Activated naive CD4-positive, alpha-beta T cell treated with anti-CD3 and anti-CD28 coated beads, Interleukin-2, amount 50 U/mL, for 24 hours (primary cell): ENCODE results near the gene CHTF18.
"Not testable (repeated sequence)": the region's sequence is repeated elsewhere in the genome, so short reads cannot be mapped to it uniquely, and the experiment has no call there.

Source experiments
- H3K27ac Mint-ChIP-seq: one replicate; pipeline ENCODE4 v1.8.0; 2021; ENCODE audit warnings: mild to moderate bottlenecking, mixed read lengths
- H3K27me3 Mint-ChIP-seq: one replicate; pipeline ENCODE4 v1.8.0; 2021; ENCODE audit warnings: mixed read lengths
- H3K36me3 Mint-ChIP-seq: one replicate; pipeline ENCODE4 v1.8.0; 2021; ENCODE audit warnings: mixed read lengths
- H3K4me1 Mint-ChIP-seq: one replicate; pipeline ENCODE4 v1.8.0; 2021; ENCODE audit warnings: mixed read lengths
- H3K4me3 Mint-ChIP-seq: one replicate; pipeline ENCODE4 v1.8.0; 2021; ENCODE audit warnings: mild to moderate bottlenecking, mixed read lengths
- H3K9me3 Mint-ChIP-seq: one replicate; pipeline ENCODE4 v1.8.0; 2021; ENCODE audit warnings: mixed read lengths

The CHTF18 gene

DNA sequence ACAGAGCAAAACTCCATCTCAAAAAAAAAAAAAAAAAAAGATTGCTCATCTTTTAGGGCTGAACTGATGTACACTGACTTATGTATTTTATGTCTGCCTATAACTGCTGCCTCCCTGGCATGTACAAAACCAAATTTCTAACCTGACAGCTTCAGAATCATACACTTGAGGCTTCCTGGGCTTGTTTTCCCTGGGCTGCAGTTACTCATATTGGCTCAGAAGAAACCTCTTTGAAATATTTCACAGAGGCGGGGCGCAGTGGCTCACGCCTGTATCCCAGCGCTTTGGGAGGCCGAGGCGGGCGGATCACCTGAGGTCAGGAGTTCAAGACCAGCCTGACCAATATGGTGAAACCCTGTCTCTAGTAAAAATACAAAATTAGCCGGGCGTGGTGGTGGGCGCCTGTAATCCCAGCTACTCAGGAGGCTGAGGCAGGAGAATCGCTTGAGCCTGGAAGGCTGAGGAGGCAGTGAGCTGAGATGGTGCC, 34.3 kb upstream of the CHTF18 start:
- not testable (repeated sequence) for H3K36me3 Mint-ChIP-seq, H3K4me1 Mint-ChIP-seq, H3K4me3 Mint-ChIP-seq, H3K9me3 Mint-ChIP-seq, H3K27me3 Mint-ChIP-seq, H3K27ac Mint-ChIP-seq

DNA sequence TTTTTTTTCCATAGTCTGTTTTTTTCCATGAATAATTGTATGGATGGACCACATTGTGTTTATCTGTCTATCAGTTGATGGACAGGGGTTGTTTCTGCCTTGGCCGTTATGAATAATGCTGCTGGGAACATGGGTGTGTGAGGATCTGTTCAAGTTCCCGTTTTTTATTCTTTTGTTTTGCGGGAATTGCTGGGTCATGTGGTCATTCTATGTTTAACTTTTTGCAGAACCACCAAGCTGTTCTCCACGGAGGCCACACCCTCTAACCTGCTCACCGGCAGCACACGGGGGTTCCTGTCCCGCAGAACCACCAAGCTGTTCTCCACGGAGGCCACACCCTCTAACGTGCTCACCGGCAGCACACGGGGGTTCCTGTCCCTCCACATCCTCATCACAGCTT, 33.8 kb upstream of the CHTF18 start:
- H3K36me3 Mint-ChIP-seq: no peaks in the 10 kb centered on the region
- no peak overlapping the region for H3K27ac Mint-ChIP-seq
- H3K27me3 Mint-ChIP-seq: no peaks in the 10 kb centered on the region
- no peaks in the 10 kb centered on the region for H3K9me3 Mint-ChIP-seq
- no peak overlapping the region for H3K4me3 Mint-ChIP-seq
- H3K4me1 Mint-ChIP-seq: no peaks in the 10 kb centered on the region

DNA sequence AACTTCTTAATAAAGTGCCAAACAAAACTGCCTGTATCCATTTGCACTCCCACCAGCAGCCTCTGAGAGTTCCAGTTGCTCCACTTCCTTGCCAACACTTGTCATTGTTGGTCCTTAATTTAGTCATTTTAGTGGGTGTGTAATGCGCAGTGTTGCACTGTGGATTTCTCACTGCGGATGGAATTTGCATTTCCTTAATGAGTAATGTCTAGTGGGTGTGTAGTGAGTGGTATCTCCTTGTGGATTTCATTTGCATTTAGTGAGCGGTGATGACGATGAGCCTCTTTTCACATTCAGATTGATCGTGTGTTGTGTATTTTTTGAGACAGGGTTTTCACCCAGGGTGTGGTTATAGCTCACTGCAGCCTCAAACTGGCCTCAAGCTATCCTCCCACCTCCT, 32.0 kb upstream of the CHTF18 start:
- no peaks in the 10 kb centered on the region for H3K27me3 Mint-ChIP-seq
- no peaks in the 10 kb centered on the region for H3K36me3 Mint-ChIP-seq
- H3K9me3 Mint-ChIP-seq: no peaks in the 10 kb centered on the region
- no peaks in the 10 kb centered on the region for H3K4me1 Mint-ChIP-seq
- no peak overlapping the region for H3K4me3 Mint-ChIP-seq
- peak overlapping the region; percentile 66 for H3K27ac Mint-ChIP-seq

DNA sequence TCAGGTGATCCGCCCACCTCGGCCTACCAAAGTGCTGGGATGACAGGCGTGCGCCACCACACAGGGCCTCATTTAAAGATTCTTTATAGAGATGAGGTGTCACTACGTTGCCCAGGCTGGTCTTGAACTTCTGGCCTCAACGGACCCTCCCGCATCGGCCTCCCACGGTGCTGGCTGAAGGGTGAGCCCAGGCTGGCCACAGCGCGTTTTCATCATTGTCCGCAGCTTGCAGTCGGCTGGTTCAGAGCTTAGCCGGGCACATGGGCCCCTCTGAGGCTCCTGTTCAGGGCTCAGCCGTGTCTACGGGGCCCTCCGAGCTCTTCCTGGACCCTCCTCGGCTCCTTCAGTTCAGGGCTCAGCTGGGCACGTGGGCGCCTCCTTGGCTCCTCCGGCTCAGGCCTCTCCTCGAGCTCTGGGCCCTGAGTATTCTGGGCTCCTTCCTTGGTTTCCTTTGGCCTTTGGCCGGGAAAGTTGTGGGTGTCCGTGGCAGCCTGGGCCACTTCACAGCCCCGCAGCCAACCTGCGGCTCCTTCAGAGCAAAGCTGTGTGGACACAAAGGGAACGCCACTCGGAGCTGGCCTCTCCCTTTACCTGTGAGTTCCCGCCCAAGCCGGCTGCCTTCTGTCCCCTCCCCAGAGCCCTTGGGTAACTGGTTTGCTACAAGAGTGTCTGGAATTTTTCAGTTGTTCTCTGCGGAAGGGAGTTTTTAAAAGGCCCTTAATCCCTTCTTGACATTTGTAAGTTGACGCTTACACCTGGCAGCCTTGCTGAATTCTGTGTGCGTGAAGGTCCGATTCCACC, 29.1 kb upstream of the CHTF18 start:
- Mint-ChIP-seq H3K36me3 (no peaks in the 10 kb centered on the region), H3K4me1 (no peaks in the 10 kb centered on the region), H3K4me3 (no peak overlapping the region), H3K27me3 (no peaks in the 10 kb centered on the region), H3K9me3 (no peaks in the 10 kb centered on the region), H3K27ac (peak overlapping the region; percentile 17)

DNA sequence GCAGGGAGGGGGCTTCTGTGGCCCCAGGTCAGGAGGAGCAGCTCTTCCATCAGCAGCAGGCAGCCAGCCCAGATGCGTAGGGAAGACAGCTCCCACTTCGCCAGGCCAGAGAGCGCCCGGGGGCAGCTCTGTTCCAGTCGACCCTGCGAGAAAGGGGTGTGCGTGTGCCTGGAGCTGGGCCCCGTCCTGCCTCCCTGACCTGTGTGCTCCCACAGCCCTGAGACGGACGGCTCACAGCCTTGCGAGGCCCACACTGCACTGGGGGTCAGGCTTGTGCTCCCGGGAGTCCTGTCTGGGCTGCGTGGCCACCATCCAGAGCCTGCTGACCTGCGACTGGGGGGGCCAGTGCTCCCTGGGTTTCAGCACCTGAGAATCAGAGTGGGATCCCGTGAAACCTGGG, 28.4 kb upstream of the CHTF18 start:
- Mint-ChIP-seq H3K4me3 (no peak overlapping the region), H3K9me3 (no peaks in the 10 kb centered on the region), H3K4me1 (no peaks in the 10 kb centered on the region), H3K27me3 (no peaks in the 10 kb centered on the region), H3K27ac (no peak overlapping the region), H3K36me3 (no peaks in the 10 kb centered on the region)

DNA sequence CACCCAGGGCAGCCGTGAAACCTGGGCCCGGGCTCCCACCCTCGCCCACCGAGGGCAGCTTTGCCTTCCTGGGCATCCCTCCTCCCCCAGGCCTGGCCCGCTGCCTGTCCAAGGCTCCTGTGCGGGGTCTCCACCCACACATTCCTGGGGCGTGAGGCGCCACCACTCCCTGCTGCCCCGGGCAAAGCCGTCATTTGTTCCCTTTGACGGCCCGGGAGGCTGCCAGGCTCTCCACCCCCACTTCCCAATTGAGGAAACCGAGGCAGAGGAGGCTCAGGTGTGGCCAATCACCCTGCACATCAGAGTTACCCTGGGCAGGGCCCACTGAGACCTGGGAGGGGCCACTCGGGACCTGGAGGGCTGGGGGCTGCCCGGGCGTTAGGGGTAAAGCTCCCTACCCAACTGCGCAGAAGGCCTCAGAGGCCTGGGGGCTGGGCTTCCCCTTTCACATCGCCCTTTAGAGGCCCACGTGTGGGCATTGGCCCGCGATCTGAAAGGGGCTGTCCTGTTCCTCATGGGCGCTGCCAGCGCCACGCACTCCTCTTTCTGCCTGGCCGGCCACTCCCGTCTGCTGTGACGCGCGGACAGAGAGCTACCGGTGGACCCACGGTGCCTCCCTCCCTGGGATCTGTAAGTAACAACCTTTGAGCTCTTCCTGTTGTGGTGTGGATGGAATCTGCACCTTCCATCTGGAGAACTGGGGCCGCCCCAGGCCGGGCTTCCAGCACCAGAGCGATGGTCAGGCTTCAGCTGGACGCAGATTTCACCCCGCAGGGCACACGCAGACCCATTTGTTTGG, 27.7 kb upstream of the CHTF18 start, which contains the start of gene MSLN:
MSLN (plus strand) TSS at position 190 of the 799 bp plus-strand sequence. CDS start 1,947 bp downstream, outside the sequence.
- H3K36me3 Mint-ChIP-seq: no peaks in the 10 kb centered on the region
- H3K9me3 Mint-ChIP-seq: no peaks in the 10 kb centered on the region
- H3K27me3 Mint-ChIP-seq: no peaks in the 10 kb centered on the region
- H3K4me3 Mint-ChIP-seq: no peak within 1 kb of the TSS
- no peaks in the 10 kb centered on the region for H3K4me1 Mint-ChIP-seq
- H3K27ac Mint-ChIP-seq: peak within 1 kb of the TSS; percentile 23

DNA sequence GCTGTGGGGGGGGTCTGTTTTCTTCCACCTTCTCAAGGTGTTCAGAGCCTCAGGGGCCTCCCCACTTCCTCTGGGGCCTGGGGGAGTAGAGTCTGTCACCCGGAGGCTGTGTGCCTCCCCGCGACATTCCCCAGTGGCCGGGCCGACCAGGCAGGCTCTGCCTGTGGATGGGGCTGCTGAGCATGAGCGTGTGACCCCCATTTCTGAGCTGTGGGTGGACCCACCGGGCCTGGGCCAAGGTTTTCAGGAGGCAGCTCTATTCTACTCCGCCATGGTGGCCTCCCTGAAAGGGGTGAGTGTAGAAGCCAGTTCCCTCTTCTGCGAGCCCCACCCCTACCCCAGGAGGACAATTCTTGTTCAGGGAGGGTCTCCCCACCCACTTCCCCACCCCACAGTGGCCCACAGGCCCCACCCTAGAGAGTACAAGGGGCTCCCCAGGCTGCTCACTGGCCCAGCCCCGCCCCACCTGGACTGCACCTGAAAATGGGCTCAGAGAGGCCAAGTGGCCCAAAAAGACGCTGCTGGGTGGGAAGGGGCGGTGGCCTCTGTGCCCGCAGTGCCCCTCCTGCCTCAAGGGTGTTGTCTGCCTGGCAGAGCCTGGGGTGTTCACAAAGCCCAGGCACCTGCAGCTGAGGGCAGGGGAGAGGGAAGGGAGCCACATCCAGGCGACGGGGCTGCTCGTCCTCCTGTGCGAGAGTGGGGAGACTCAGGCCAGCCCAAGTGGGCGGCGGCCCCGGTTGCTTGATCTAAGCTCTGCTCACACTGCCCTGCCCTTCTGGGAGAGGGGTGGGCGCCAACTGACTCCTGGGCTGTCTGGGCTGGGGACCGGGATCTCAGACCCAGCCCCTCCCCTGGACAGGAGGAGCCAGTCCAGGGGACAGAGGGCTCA, 26.6 kb upstream of the CHTF18 start:
- no peak overlapping the region for H3K27ac Mint-ChIP-seq
- no peaks in the 10 kb centered on the region for H3K27me3 Mint-ChIP-seq
- H3K4me3 Mint-ChIP-seq: no peak overlapping the region
- H3K4me1 Mint-ChIP-seq: no peaks in the 10 kb centered on the region
- H3K36me3 Mint-ChIP-seq: no peaks in the 10 kb centered on the region
- H3K9me3 Mint-ChIP-seq: no peaks in the 10 kb centered on the region

DNA sequence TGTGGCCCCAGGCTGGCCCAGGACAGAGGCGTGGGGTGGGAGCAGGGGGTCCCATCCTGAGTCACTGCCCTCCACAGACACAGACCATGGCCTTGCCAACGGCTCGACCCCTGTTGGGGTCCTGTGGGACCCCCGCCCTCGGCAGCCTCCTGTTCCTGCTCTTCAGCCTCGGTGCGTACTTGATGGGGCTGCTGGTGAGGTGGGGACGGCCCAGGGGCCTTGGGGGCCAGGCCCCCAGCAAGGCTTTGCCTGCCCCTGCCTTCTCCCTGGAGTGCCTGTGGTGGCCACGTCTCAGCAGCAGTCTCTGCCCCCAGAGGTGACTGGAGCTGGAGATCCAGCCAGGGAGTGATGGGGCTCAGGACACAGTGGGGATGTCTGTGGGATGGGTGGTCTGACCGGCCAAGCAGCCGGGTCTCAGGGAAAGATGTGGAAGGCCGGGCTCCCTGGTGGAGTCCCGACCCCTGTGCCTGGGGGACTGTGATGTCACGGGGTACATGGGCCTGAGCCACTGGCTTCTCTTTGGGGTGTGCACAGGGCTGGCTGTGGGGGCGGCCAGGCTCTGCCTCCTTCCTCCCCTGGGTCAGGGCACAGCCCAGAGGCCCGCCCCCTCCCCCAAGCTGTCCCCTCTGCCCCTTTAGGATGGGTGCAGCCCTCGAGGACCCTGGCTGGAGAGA, 25.7 kb upstream of the CHTF18 start:
- Mint-ChIP-seq H3K27me3 (no peaks in the 10 kb centered on the region), H3K4me1 (no peaks in the 10 kb centered on the region), H3K9me3 (no peaks in the 10 kb centered on the region), H3K27ac (no peak overlapping the region), H3K4me3 (no peak overlapping the region), H3K36me3 (no peaks in the 10 kb centered on the region)

DNA sequence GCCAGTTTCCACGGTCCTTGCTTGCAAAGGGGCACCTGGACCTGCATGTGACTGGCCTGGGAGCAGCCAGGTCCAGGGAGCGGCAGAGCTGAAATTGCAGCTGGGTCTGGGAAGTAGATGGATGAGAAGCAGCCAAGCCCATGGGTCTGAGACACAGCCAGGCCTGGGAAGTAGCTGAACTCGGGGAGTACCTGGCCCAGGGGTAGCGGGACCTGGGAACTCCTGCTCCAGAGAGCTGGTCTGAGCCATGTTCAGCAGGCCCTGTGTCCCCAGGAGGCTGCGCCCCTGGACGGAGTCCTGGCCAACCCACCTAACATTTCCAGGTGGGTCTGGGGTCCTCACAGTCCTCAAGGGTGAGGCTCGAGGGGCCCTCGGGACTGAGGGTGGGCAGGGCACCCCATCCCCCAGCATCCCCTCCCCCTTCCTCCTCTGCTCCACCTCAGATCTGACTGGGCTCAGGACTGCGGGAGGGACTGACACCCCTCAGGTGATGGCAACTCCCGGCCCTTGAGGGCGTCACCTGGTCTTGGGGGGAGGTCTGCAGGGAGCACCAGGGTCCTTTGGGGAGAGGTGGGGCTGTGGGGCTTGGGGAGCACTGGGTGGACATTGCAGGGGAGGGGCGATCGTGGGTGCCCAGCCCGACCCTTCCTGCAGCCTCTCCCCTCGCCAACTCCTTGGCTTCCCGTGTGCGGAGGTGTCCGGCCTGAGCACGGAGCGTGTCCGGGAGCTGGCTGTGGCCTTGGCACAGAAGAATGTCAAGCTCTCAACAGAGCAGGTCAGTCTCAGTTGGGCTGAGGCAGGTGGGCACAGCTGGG, 24.8 kb upstream of the CHTF18 start:
- no peaks in the 10 kb centered on the region for H3K4me1 Mint-ChIP-seq
- no peaks in the 10 kb centered on the region for H3K36me3 Mint-ChIP-seq
- H3K9me3 Mint-ChIP-seq: no peaks in the 10 kb centered on the region
- no peaks in the 10 kb centered on the region for H3K27me3 Mint-ChIP-seq
- no peak overlapping the region for H3K4me3 Mint-ChIP-seq
- no peak overlapping the region for H3K27ac Mint-ChIP-seq

DNA sequence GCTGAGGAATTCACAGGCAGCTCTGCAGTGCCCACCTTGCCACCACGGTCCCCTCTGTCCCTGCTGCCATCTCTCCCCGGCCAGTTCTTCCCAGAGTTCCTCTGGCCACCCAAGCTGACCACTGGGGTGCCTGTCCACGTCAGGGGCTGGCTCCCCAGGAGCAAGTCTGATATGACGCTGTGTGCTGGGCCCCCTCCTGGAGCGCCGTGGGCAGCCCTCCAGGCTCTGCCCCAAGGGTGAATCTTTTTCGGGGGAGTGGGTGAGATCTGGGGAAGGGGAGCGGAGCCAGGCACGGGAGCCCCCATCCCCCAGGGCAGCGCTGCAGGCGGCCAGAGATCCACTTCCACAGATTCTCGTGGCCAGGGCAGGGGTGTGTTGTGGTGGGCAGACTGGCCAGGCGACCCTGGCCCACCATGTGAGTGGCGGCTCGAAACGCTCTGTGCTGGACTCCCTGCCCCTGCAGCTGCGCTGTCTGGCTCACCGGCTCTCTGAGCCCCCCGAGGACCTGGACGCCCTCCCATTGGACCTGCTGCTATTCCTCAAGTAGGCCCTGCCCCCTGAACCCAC, 24.2 kb upstream of the CHTF18 start:
- Mint-ChIP-seq H3K9me3 (no peaks in the 10 kb centered on the region), H3K27me3 (no peaks in the 10 kb centered on the region), H3K27ac (no peak overlapping the region), H3K4me3 (no peak overlapping the region), H3K4me1 (no peaks in the 10 kb centered on the region), H3K36me3 (no peaks in the 10 kb centered on the region)

DNA sequence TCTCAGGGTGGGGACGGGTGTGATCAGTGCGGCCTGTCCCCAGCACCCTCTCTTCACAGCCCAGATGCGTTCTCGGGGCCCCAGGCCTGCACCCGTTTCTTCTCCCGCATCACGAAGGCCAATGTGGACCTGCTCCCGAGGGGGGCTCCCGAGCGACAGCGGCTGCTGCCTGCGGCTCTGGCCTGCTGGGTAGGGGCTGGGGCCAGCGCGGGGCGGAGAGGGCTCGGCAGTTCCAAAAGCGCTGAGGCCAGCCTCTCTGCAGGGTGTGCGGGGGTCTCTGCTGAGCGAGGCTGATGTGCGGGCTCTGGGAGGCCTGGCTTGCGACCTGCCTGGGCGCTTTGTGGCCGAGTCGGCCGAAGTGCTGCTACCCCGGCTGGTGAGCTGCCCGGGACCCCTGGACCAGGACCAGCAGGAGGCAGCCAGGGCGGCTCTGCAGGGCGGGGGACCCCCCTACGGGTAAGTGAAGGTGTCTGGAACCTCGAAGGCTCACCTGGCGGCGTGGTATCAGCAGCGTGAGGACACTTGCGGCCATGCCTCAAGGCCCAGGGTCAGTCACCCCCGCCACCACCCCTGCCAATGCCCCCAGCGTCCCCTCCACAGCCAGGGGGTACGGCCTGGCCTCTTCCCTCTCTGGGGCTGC, 23.5 kb upstream of the CHTF18 start:
- H3K27me3 Mint-ChIP-seq: no peaks in the 10 kb centered on the region
- H3K4me3 Mint-ChIP-seq: no peak overlapping the region
- H3K9me3 Mint-ChIP-seq: no peaks in the 10 kb centered on the region
- H3K36me3 Mint-ChIP-seq: no peaks in the 10 kb centered on the region
- no peak overlapping the region for H3K27ac Mint-ChIP-seq
- no peaks in the 10 kb centered on the region for H3K4me1 Mint-ChIP-seq

DNA sequence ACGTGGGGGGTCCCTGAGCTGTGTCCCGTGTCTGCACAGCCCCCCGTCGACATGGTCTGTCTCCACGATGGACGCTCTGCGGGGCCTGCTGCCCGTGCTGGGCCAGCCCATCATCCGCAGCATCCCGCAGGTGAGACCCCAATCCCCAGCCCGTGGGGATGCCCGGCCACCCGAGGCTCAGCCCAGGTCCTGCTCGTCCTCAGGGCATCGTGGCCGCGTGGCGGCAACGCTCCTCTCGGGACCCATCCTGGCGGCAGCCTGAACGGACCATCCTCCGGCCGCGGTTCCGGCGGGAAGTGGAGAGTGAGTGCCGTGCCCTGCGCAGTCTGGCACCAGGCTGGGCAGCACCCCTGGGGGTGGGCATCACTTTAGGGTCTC, 22.9 kb upstream of the CHTF18 start:
- no peaks in the 10 kb centered on the region for H3K36me3 Mint-ChIP-seq
- no peaks in the 10 kb centered on the region for H3K4me1 Mint-ChIP-seq
- H3K27ac Mint-ChIP-seq: no peak overlapping the region
- no peaks in the 10 kb centered on the region for H3K27me3 Mint-ChIP-seq
- no peak overlapping the region for H3K4me3 Mint-ChIP-seq
- H3K9me3 Mint-ChIP-seq: no peaks in the 10 kb centered on the region

DNA sequence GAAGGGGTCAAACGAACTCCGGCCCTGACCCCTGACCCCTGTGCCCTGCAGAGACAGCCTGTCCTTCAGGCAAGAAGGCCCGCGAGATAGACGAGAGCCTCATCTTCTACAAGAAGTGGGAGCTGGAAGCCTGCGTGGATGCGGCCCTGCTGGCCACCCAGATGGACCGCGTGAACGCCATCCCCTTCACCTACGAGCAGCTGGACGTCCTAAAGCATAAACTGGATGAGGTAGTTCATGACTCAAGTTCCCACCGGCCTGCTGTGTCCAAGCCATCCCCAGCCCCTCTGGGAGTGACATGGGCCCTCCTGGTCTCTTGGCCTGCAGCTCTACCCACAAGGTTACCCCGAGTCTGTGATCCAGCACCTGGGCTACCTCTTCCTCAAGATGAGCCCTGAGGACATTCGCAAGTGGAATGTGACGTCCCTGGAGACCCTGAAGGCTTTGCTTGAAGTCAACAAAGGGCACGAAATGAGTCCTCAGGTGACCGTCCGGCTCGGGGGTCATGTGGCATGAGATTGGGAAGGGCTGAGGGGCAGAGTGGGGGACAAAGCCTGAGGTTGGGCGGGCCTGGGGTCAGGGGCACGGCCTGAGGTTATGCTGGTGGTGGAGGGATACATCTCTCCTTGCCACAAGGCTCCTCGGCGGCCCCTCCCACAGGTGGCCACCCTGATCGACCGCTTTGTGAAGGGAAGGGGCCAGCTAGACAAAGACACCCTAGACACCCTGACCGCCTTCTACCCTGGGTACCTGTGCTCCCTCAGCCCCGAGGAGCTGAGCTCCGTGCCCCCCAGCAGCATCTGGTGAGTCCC, 22.2 kb upstream of the CHTF18 start:
- H3K36me3 Mint-ChIP-seq: no peaks in the 10 kb centered on the region
- H3K4me1 Mint-ChIP-seq: no peaks in the 10 kb centered on the region
- H3K27me3 Mint-ChIP-seq: no peaks in the 10 kb centered on the region
- H3K9me3 Mint-ChIP-seq: no peaks in the 10 kb centered on the region
- H3K27ac Mint-ChIP-seq: no peak overlapping the region
- no peak overlapping the region for H3K4me3 Mint-ChIP-seq
